BE2C (cell line): Measurements from ENCODE around the gene ARMH4.
"Not testable (repeated sequence)": the region's sequence is repeated elsewhere in the genome, so short reads cannot be mapped to it uniquely, and the experiment has no call there.

Experiments
- DNase-seq: peaks from one replicate; pipeline ENCODE4 v3.0.0-alpha.2; 2020
- H3K27me3 ChIP-seq: fragments of 250-450 bp; sonication (Bioruptor Pico); 2 replicates; pipeline ENCODE4 v1.5.1; 2020; ENCODE audit warnings: mild to moderate bottlenecking
- H3K36me3 ChIP-seq: fragments of 250-450 bp; sonication (Bioruptor Pico); 2 replicates; pipeline ENCODE4 v1.5.1; 2020; ENCODE audit warnings: mild to moderate bottlenecking
- H3K4me1 ChIP-seq: fragments of 250-450 bp; sonication (Bioruptor Pico); 2 replicates; pipeline ENCODE4 v1.5.1; 2020
- H3K4me3 ChIP-seq: 2 replicates; pipeline ENCODE4 v1.5.1; 2011; ENCODE audit warnings: low read depth, low read length
- H3K9me3 ChIP-seq: fragments of 250-450 bp; sonication (Bioruptor Pico); 2 replicates; pipeline ENCODE4 v1.5.1; 2020
- CTCF ChIP-seq: IDR thresholded peaks from 2 replicates; pipeline ENCODE4 v1.5.1; 2012; ENCODE audit warnings: mild to moderate bottlenecking, low read depth, low read length

Gene ARMH4

GRCh38 chr14:58130116-58130782 lies 21.8 kb downstream of the ARMH4 start:
- Histone ChIP-seq H3K9me3 (no peaks in the 10 kb centered on the region), H3K4me1 (no peaks in the 10 kb centered on the region), H3K4me3 (no peak overlapping the region), H3K36me3 (no peaks in the 10 kb centered on the region), H3K27me3 (peaks cover 10% of the 10 kb centered on the region)
- no peak for TF ChIP-seq CTCF
- no peak for DNase-seq

- Histone ChIP-seq H3K27me3 (peaks cover 10% of the 10 kb centered on the region), H3K4me3 (no peak overlapping the region), H3K36me3 (no peaks in the 10 kb centered on the region), H3K4me1 (no peaks in the 10 kb centered on the region), H3K9me3 (no peaks in the 10 kb centered on the region)
- TF ChIP-seq CTCF: peak; percentile 37
- DNase-seq: no peak
Observed at GRCh38 chr14:58129208-58129607, 22.8 kb downstream of the ARMH4 start.

- Histone ChIP-seq H3K9me3 (no peaks in the 10 kb centered on the region), H3K4me3 (no peak overlapping the region), H3K36me3 (no peaks in the 10 kb centered on the region), H3K4me1 (no peaks in the 10 kb centered on the region), H3K27me3 (peaks cover 10% of the 10 kb centered on the region)
- TF ChIP-seq CTCF: no peak
- no peak for DNase-seq
Observed at GRCh38 chr14:58128416-58128815, 23.6 kb downstream of the ARMH4 start.

- not testable (repeated sequence) for H3K4me1 ChIP-seq, DNase-seq, H3K36me3 ChIP-seq, H3K9me3 ChIP-seq, H3K4me3 ChIP-seq, H3K27me3 ChIP-seq
Observed at GRCh38 chr14:58122546-58122945, 29.5 kb downstream of the ARMH4 start.

- TF ChIP-seq CTCF: no peak
- H3K27me3 ChIP-seq: peaks cover 2% of the 10 kb centered on the region; the same call in 1 of the 2 replicates
- H3K4me3 ChIP-seq: no peak overlapping the region
- H3K36me3 ChIP-seq: no peaks in the 10 kb centered on the region
- DNase-seq: no peak
- no peaks in the 10 kb centered on the region for H3K4me1 ChIP-seq
- no peaks in the 10 kb centered on the region for H3K9me3 ChIP-seq
Observed at GRCh38 chr14:58121530-58122186, 30.4 kb downstream of the ARMH4 start.

- Histone ChIP-seq H3K4me3 (no peak overlapping the region), H3K36me3 (no peaks in the 10 kb centered on the region), H3K9me3 (no peaks in the 10 kb centered on the region), H3K4me1 (no peaks in the 10 kb centered on the region), H3K27me3 (peaks cover 2% of the 10 kb centered on the region; the same call in 1 of the 2 replicates)
- no peak for DNase-seq
- no peak for TF ChIP-seq CTCF
Observed at GRCh38 chr14:58119381-58119780, 32.6 kb downstream of the ARMH4 start.
